ENCODE data around the gene PCLAF.
"Not testable (repeated sequence)": the region's sequence is repeated elsewhere in the genome, so short reads cannot be mapped to it uniquely, and the experiment has no call there.

PCLAF gene

GRCh38 chr15:64389036-64389435 lies 7.8 kb upstream of the PCLAF start:
- DNase-seq (ENCODE audit: insufficient read length) = no peak
- TF ChIP-seq TAF1 (IDR thresholded peaks at IDR 0.05; ENCODE audit: borderline replicate concordance, low read depth, low read length) = no peak
- FAIRE-seq = no peak

GRCh38 chr15:64387562-64388168 lies 6.4 kb upstream of the PCLAF start, which contains the start of gene TRIP4:
Gene TRIP4, plus strand, starts transcription at chr15:64387836. Its CDS starts 28 bp downstream, at chr15:64387864.
- DNase-seq (ENCODE audit: insufficient read length) (peak; percentile 85), FAIRE-seq (peak; percentile 99)
- TF ChIP-seq POLR2A (IDR thresholded peaks at IDR 0.05; ENCODE audit: low read depth, low read length) (peak; percentile 94), TAF1 (IDR thresholded peaks at IDR 0.05; ENCODE audit: borderline replicate concordance, low read depth, low read length) (peak; percentile 93), POLR2AphosphoS5 (IDR thresholded peaks at IDR 0.05; ENCODE audit: low read depth, low read length) (peak; percentile 94)

DNA sequence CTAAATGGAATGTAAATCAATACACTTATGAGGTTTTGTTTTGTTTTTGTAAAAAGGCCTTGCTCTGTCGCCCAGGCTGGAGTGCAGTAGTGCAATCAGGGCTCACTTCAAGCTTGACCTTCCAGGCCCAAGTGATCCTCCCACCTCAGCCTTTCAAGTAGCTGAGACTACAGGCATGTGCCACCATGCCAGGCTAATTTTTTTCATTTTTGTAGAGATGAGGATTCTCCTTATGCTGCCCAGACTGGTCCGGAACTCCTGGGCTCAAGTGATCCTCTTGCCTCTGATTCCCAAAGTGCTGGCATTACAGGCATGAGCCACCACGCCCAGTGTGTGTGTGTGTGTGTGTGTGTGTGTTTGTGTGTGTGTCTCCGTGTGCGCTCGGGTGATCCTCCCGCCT lies 5.0 kb upstream of the PCLAF start:
- TF ChIP-seq POLR2AphosphoS5 (IDR thresholded peaks at IDR 0.05; ENCODE audit: low read depth, low read length) (no peak), TAF1 (IDR thresholded peaks at IDR 0.05; ENCODE audit: borderline replicate concordance, low read depth, low read length) (no peak), POLR2A (IDR thresholded peaks at IDR 0.05; ENCODE audit: low read depth, low read length) (no peak)
- FAIRE-seq = no peak
- no peak for DNase-seq (ENCODE audit: insufficient read length)

- no peak for FAIRE-seq
- no peak for DNase-seq (ENCODE audit: insufficient read length)
These were observed 2.5 kb upstream of the PCLAF start for GRCh38 chr15:64383760-64384159.

DNA sequence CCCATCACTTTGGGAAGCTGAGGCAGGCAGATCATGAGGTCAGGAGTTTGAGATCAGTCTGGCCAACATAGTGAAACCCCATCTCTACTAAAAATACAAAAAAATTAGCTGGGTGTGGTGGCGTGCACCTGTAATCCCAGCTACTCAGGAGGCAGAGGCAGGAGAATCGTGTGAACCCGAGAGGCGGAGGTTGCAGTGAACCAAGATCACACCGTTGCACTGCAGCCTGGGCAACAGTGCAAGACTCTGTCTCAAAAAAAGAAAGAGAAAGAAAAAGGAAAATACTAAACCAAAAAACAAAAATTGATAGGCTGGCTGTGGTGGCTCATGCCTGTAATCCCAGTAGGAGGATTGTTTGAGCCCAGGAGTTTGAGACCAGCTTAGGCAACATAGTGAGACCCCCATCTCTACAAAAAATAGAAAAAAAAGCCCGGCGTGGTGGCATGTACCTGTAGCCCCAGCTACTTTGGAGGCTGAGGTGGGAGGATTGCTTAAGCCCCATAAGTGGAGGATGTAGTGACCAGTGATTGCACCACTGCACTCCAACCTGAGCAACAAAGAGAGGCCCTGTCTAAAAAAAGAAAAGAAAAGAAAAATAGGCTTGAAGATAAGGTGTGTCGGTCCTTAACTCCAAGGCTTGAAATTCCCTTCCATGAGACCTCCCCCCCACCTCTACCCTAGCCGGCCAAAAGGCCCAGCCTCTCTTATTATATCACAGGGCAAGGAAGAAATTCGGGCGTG lies 941 bp downstream of the PCLAF start:
- not testable (repeated sequence) for DNase-seq (ENCODE audit: insufficient read length); FAIRE-seq

More at GRCh38 chr15:64383760-64384159, 2.5 kb upstream of the PCLAF start:
- TF ChIP-seq POLR2AphosphoS5 (IDR thresholded peaks at IDR 0.05; ENCODE audit: low read depth, low read length) = no peak
- no peak for TF ChIP-seq POLR2A (IDR thresholded peaks at IDR 0.05; ENCODE audit: low read depth, low read length)
- no peak for TF ChIP-seq TAF1 (IDR thresholded peaks at IDR 0.05; ENCODE audit: borderline replicate concordance, low read depth, low read length)

DNA sequence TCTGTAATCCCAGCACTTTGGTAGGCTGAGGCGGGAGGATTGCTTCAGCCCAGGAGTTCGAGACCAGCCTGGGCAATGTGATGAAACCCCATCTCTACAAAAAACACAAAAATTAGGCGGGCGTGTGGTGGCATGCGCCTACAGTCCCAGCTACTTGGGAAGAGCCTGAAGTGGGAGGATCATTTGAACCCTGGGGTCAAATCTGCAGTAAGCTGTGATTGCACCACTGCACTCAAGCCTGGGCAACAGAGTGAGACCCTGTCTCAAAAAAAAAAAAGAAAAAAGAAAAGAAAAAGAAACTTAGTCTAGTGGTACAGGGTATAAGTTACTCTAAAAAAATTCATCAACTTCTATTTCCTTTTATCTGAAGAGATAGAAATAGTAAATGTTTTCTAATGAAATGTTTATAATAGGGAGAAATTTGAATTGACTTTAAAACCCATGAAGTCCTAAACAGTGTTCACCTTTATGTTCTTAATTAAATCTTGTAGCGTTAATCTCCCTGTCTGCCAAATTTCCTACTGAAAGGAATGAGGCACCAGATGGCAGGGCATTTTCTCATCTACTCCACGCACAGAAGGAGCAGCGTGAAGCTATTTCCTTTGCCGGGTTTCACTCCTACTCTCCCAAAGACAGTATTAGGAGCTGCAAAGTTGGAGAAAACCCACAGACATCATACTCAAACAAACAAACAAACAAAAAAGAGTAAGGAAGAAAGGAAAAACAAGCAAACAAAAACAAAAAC lies 1.9 kb downstream of the PCLAF start:
- TF ChIP-seq TAF1 (IDR thresholded peaks at IDR 0.05; ENCODE audit: borderline replicate concordance, low read depth, low read length) (no peak), POLR2AphosphoS5 (IDR thresholded peaks at IDR 0.05; ENCODE audit: low read depth, low read length) (no peak), POLR2A (IDR thresholded peaks at IDR 0.05; ENCODE audit: low read depth, low read length) (no peak)
- DNase-seq (ENCODE audit: insufficient read length) (no peak), FAIRE-seq (no peak)

DNA sequence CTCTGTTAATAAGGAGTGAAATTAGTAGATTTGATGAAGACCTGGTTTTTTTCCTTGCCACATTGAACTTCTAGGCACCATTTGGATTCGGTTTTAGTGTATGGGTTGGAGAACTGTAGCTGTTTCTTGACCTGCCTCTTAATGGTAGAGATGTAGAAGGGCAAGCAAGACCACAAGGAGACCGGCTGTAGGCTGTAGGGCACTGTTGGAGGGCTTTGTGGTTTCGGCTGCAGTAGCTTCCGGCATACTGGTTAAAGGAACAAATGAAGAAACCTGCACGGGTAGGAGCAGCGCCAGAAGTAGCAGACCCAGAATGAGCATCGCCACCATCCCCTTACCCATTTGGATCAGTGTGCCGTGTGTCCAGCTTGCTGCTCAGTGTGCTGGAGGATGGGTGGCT lies 7.9 kb downstream of the PCLAF start:
- TF ChIP-seq TAF1 (IDR thresholded peaks at IDR 0.05; ENCODE audit: borderline replicate concordance, low read depth, low read length) (no peak), POLR2AphosphoS5 (IDR thresholded peaks at IDR 0.05; ENCODE audit: low read depth, low read length) (no peak), POLR2A (IDR thresholded peaks at IDR 0.05; ENCODE audit: low read depth, low read length) (no peak)
- DNase-seq (ENCODE audit: insufficient read length) = no peak
- FAIRE-seq = no peak

DNA sequence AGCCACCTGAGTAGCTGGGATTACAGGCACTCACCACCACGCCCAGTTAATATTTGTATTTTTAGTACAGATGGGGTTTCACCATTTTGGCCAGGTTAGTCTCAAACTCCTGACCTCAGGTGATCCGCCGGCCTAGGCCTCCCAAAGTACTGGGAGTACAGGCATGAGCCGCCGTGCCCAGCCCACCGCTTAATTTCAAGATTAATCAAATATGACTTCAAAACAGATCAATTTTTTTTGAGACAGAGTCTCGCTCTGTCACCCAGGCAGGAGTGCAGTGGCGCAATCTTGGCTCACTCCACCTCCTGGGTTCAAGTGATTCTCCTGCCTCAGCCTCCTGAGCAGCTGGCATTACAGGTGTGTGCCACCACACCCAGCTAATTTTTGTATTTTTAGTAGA lies 9.9 kb downstream of the PCLAF start:
- not testable (repeated sequence) for DNase-seq (ENCODE audit: insufficient read length); FAIRE-seq

DNA sequence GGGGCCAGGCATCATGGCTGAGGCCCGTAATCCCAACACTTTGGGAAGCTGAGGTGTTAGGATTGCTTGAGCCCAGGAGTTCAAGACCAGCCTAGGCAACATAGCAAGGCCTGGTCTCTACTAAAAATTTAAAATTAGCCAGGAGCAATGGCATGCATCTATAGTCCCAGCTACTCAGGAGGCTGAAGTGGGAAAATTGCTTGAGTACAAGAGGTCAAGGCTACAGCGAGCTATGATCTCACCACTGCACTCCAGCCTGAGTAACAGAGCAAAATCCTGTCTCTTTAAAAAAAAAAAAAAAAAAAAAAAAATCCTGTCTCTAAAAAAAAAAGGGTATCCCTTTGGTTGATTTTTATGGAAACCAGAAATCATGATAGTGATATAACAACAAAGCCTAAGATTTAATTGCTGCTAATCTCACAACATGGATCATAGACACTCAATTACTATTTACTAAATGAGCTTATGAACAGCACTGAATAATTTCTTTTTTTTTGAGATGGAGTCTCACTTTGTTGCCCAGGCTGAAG lies 12.1 kb downstream of the PCLAF start:
- DNase-seq (ENCODE audit: insufficient read length) (no peak), FAIRE-seq (no peak)
- TF ChIP-seq TAF1 (IDR thresholded peaks at IDR 0.05; ENCODE audit: borderline replicate concordance, low read depth, low read length) (no peak), POLR2A (IDR thresholded peaks at IDR 0.05; ENCODE audit: low read depth, low read length) (no peak), POLR2AphosphoS5 (IDR thresholded peaks at IDR 0.05; ENCODE audit: low read depth, low read length) (no peak)

DNA sequence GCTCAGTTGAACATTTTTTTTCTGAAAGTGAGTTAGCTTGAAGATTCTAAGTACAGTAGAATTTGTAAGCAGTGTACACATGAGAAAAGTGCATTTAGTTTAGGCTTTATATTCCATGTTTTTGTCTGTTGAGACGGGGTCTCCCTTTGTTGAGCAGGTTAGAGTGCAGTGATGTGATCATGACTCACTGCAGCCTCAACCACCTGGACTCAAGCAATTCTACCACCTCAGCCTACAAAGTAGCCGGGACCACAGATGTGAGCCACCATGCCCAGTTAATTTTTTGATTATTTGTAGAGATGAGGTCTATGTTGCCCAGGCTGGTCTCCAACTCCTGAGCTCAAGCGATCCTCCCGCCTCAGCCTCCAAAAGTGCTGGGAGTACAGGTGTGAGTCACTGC lies 20.0 kb downstream of the PCLAF start:
- DNase-seq (ENCODE audit: insufficient read length) (no peak), FAIRE-seq (no peak)
- TF ChIP-seq POLR2A (IDR thresholded peaks at IDR 0.05; ENCODE audit: low read depth, low read length) (no peak), POLR2AphosphoS5 (IDR thresholded peaks at IDR 0.05; ENCODE audit: low read depth, low read length) (no peak), TAF1 (IDR thresholded peaks at IDR 0.05; ENCODE audit: borderline replicate concordance, low read depth, low read length) (no peak)

DNA sequence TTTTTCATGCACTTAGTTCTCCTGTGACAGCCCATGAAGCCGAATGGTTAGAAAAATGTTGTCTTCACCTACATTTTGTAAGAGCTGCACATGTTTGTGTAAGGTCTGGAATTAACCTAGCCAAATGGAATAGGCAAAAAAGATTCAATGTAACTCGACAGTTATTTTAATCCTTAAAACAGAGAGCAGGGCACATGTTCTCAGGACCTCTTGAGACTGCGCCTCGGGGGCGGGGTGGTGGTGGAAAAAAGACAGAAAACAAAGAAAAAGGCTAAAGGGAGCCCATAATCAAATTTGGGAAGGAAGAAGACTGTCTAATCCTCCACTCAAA lies 24.6 kb downstream of the PCLAF start:
- FAIRE-seq = no peak
- TF ChIP-seq TAF1 (IDR thresholded peaks at IDR 0.05; ENCODE audit: borderline replicate concordance, low read depth, low read length) = no peak
- TF ChIP-seq POLR2A (IDR thresholded peaks at IDR 0.05; ENCODE audit: low read depth, low read length) = no peak
- no peak for TF ChIP-seq POLR2AphosphoS5 (IDR thresholded peaks at IDR 0.05; ENCODE audit: low read depth, low read length)
- DNase-seq (ENCODE audit: insufficient read length) = no peak

Measured in GM12892 (cell line).